ENCODE data around the gene COBL.

COBL gene

GRCh38 chr7:51140199-51141164 lies 176.1 kb downstream of the COBL start:
- no peak for DNase-seq

- DNase-seq = no peak
These were observed 176.8 kb downstream of the COBL start for GRCh38 chr7:51139796-51140195.

- peak; percentile 58 for DNase-seq
These were observed 178.2 kb downstream of the COBL start for GRCh38 chr7:51138123-51139085.

- no peak for DNase-seq
These were observed 181.0 kb downstream of the COBL start for GRCh38 chr7:51135576-51135975.

GRCh38 chr7:51134013-51134441 lies 182.6 kb downstream of the COBL start:
- no peak for DNase-seq

- no peak for DNase-seq
These were observed 183.9 kb downstream of the COBL start for GRCh38 chr7:51132661-51133060.

- DNase-seq = no peak
These were observed 186.8 kb downstream of the COBL start for GRCh38 chr7:51129527-51130472.

GRCh38 chr7:51128545-51129435 lies 187.8 kb downstream of the COBL start:
- DNase-seq = no peak

GRCh38 chr7:51127618-51127904 lies 189.0 kb downstream of the COBL start:
- DNase-seq = no peak

GRCh38 chr7:51126813-51127617 lies 189.6 kb downstream of the COBL start:
- no peak for DNase-seq

GRCh38 chr7:51126324-51126723 lies 190.3 kb downstream of the COBL start:
- DNase-seq = no peak

- no peak for DNase-seq
These were observed 192.3 kb downstream of the COBL start for GRCh38 chr7:51124321-51124720.

- no peak for DNase-seq
These were observed 193.1 kb downstream of the COBL start for GRCh38 chr7:51123322-51124019.

GRCh38 chr7:51121931-51122425 lies 194.6 kb downstream of the COBL start:
- DNase-seq = no peak

GRCh38 chr7:51121036-51121790 lies 195.4 kb downstream of the COBL start:
- no peak for DNase-seq

GRCh38 chr7:51118628-51119027 lies 198.0 kb downstream of the COBL start:
- DNase-seq = no peak

GRCh38 chr7:51114501-51114900 lies 202.1 kb downstream of the COBL start:
- DNase-seq = no peak

- no peak for DNase-seq
These were observed 202.6 kb downstream of the COBL start for GRCh38 chr7:51113962-51114361.

- no peak for DNase-seq
These were observed 203.0 kb downstream of the COBL start for GRCh38 chr7:51113560-51113959.
